Keratinocyte (primary cell): ENCODE measurements around the gene PAQR3. TPM values are rescaled to one million over a fixed set of nuclear protein-coding genes. Genes with fewer than 3 reads are reported as not detected.

Experiments
- DNase-seq: peaks from one replicate; pipeline ENCODE4 v3.0.0-alpha.2; 2011; ENCODE audit warnings: low read depth, missing footprints, low spot score
- FAIRE-seq: peaks from 2 replicates; lab custom pipeline; 2011; peaks lifted over from hg19 to GRCh38; lab: Jason Lieb, UNC
- H2AFZ ChIP-seq: 2 replicates; pipeline ENCODE4 v1.6.0; 2012; ENCODE audit warnings: low read length, control low read depth, inconsistent platforms; ENCODE audit not compliant: control insufficient read depth
- H3K27ac ChIP-seq: 2 replicates; pipeline ENCODE4 v1.5.1; 2011; ENCODE audit warnings: low read length; ENCODE audit not compliant: control insufficient read depth, insufficient read depth
- H3K27me3 ChIP-seq: 3 replicates; pipeline ENCODE4 v1.6.0; 2011; ENCODE audit warnings: low read length; ENCODE audit not compliant: control insufficient read depth, insufficient read depth; ENCODE audit errors: extremely low read depth
- H3K36me3 ChIP-seq, 2 experiments: 2 replicates in 1 of 2; 3 replicates in 1 of 2; pipeline ENCODE4 v1.5.1; 2011; ENCODE audit warnings: low read length in 2 of 2, mild to moderate bottlenecking in 1 of 2; ENCODE audit not compliant: control insufficient read depth in 2 of 2, insufficient read depth in 2 of 2; ENCODE audit errors: extremely low read depth in 1 of 2
- H3K4me1 ChIP-seq: 3 replicates; pipeline ENCODE4 v1.5.1; 2011; ENCODE audit warnings: low read length; ENCODE audit not compliant: control insufficient read depth, insufficient read depth; ENCODE audit errors: extremely low read depth
- H3K4me2 ChIP-seq: 3 replicates; pipeline ENCODE4 v1.6.0; 2011; ENCODE audit warnings: low read depth, low read length; ENCODE audit not compliant: control insufficient read depth, insufficient read depth; ENCODE audit errors: extremely low read depth
- H3K4me3 ChIP-seq, 3 experiments: fragments of 200-600 bp in 1 of 3; sonication (generic) in 1 of 3; 2 replicates in 2 of 3; 3 replicates in 1 of 3; pipeline ENCODE4 v1.5.1; 2011 to 2016; ENCODE audit warnings: low read length in 3 of 3, mild to moderate bottlenecking in 3 of 3, control low read depth in 2 of 3, inconsistent platforms in 1 of 3, low read depth in 1 of 3, mixed read lengths in 1 of 3, mixed run types in 1 of 3, moderate library complexity in 1 of 3; ENCODE audit not compliant: control insufficient read depth in 2 of 3, insufficient read depth in 2 of 3; ENCODE audit errors: extremely low read depth in 1 of 3
- H3K79me2 ChIP-seq: 2 replicates; pipeline ENCODE4 v1.6.0; 2012; ENCODE audit warnings: low read length; ENCODE audit not compliant: control insufficient read depth, insufficient read depth
- H3K9ac ChIP-seq: 3 replicates; pipeline ENCODE4 v1.6.0; 2011; ENCODE audit warnings: low read length; ENCODE audit not compliant: control insufficient read depth, insufficient read depth; ENCODE audit errors: extremely low read depth
- H3K9me1 ChIP-seq: 3 replicates; pipeline ENCODE4 v1.6.0; 2011; ENCODE audit warnings: low read length; ENCODE audit not compliant: control insufficient read depth, insufficient read depth; ENCODE audit errors: extremely low read depth
- H3K9me3 ChIP-seq: 2 replicates; pipeline ENCODE4 v1.5.1; 2012; ENCODE audit warnings: low read depth, low read length; ENCODE audit not compliant: control insufficient read depth
- H4K20me1 ChIP-seq: 3 replicates; pipeline ENCODE4 v1.6.0; 2011; ENCODE audit warnings: low read length; ENCODE audit not compliant: control insufficient read depth, insufficient read depth; ENCODE audit errors: extremely low read depth
- CTCF ChIP-seq, 3 experiments: IDR thresholded peaks in 1 of 3; conservative IDR thresholded peaks in 1 of 3; optimal IDR thresholded peaks in 1 of 3; 2 replicates in 2 of 3; 3 replicates in 1 of 3; pipeline versions ENCODE3 to v1.5.1; 2011; ENCODE audit warnings: low read length in 3 of 3, mild to moderate bottlenecking in 3 of 3, moderate library complexity in 2 of 3, control low read depth in 1 of 3, inconsistent platforms in 1 of 3; ENCODE audit not compliant: insufficient read depth in 2 of 3; ENCODE audit errors: extremely low read depth in 1 of 3
- EZH2 ChIP-seq: IDR thresholded peaks from one replicate; pipeline ENCODE4 v1.6.1; 2012; ENCODE audit warnings: inconsistent platforms, mild to moderate bottlenecking, low read length, moderate library complexity
- dilution Hi-C: fragments of 300-500 bp; cut with MboI; formaldehyde crosslinking; loops from one replicate; pipeline ENCODE4 v1.7.0; 2020; ENCODE audit warnings: low sequenced_read_pairs; ENCODE audit not compliant: extremely low pct_ligation_motif_present
- polyA plus RNA-seq, 5 experiments: library from polyadenylated mRNA; depleted of rRNA in 3 of 5; stranded (reverse) in 3 of 5; stranded (forward) in 1 of 5; unstranded in 1 of 5; fragments of >200 nt; gene quantifications; 1 replicate in 1 of 5; 2 replicates in 3 of 5; 3 replicates in 1 of 5; pipeline versions ENCODE4 v1.2.1 to v1.2.3, GENCODE V29; 2011 to 2012; ENCODE audit warnings: missing spikeins in 2 of 5, low read depth in 1 of 5, low replicate concordance in 1 of 5

PAQR3 gene
- polyA plus RNA-seq, 1 donor (not counting 4 experiments of a cell fraction or from before 2014, with no cell fraction given): 31.0 TPM

- no peak overlapping the region for H3K4me2 ChIP-seq
- H4K20me1 ChIP-seq: no peaks in the 10 kb centered on the region
- no peak overlapping the region for H3K9ac ChIP-seq
- H3K79me2 ChIP-seq: no peaks in the 10 kb centered on the region
- H3K9me3 ChIP-seq: no peaks in the 10 kb centered on the region
- no peak overlapping the region for H3K4me3 ChIP-seq
- H2AFZ ChIP-seq: no peak overlapping the region
- DNase-seq: no peak
- dilution Hi-C loops: no loop called here
- no peaks in the 10 kb centered on the region for H3K9me1 ChIP-seq
- H3K4me1 ChIP-seq: no peaks in the 10 kb centered on the region
- FAIRE-seq: no peak
- no peak for TF ChIP-seq EZH2
- no peak for TF ChIP-seq CTCF (optimal IDR thresholded peaks at IDR 0.05 in 1 of 3, IDR thresholded peaks at IDR 0.05 in 1 of 3, conservative IDR thresholded peaks at IDR 0.05 in 1 of 3; ENCODE audit: extremely low read depth in 1 of 3, insufficient read depth in 2 of 3, low read length in 3 of 3)
- H3K36me3 ChIP-seq: peaks cover 4 to 5% of the 10 kb centered on the region in 2 experiments
- no peaks in the 10 kb centered on the region for H3K27me3 ChIP-seq
- H3K27ac ChIP-seq: no peak overlapping the region
Measured at GRCh38 chr4:78926826-78927225, 12.4 kb downstream of the PAQR3 start.

- Histone ChIP-seq H3K9ac (no peak overlapping the region), H3K27me3 (no peaks in the 10 kb centered on the region), H3K79me2 (no peaks in the 10 kb centered on the region), H3K36me3 (peaks cover 3 to 9% of the 10 kb centered on the region in 2 experiments), H3K9me1 (no peaks in the 10 kb centered on the region), H4K20me1 (no peaks in the 10 kb centered on the region), H3K4me3 (no peak overlapping the region), H3K4me2 (no peak overlapping the region), H2AFZ (no peak overlapping the region), H3K9me3 (no peaks in the 10 kb centered on the region), H3K27ac (no peak overlapping the region), H3K4me1 (no peaks in the 10 kb centered on the region)
- dilution Hi-C loops: no loop called here
- DNase-seq: no peak
- FAIRE-seq: no peak
- no peak for TF ChIP-seq EZH2
- no peak for TF ChIP-seq CTCF (optimal IDR thresholded peaks at IDR 0.05 in 1 of 3, IDR thresholded peaks at IDR 0.05 in 1 of 3, conservative IDR thresholded peaks at IDR 0.05 in 1 of 3; ENCODE audit: extremely low read depth in 1 of 3, insufficient read depth in 2 of 3, low read length in 3 of 3)
Measured at GRCh38 chr4:78923464-78924312, 15.6 kb downstream of the PAQR3 start.
